ENCODE results near the gene POFUT1.
"Not testable (repeated sequence)": the region's sequence is repeated elsewhere in the genome, so short reads cannot be mapped to it uniquely, and the experiment has no call there.

DNA sequence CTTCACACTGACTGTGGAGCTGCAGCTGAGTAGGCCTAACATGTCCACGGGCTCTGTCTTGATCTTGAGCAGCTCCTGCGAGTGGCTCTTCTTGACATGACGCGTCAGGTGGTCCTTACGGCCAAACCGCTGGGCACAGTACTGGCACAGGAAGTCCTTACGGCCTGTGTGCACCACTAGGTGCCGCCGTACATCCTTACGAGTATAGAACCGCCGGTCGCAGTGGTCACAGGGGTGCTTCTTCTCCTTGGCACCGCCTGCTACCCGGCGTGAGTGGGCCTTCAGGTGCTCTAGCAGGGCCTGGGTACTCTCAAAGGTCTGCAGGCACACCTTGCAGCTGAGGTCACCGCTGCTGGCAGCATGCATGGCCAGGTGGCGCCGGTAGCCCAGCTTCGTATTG lies 10.5 kb upstream of the POFUT1 start:
- TF ChIP-seq, protein P1, sequence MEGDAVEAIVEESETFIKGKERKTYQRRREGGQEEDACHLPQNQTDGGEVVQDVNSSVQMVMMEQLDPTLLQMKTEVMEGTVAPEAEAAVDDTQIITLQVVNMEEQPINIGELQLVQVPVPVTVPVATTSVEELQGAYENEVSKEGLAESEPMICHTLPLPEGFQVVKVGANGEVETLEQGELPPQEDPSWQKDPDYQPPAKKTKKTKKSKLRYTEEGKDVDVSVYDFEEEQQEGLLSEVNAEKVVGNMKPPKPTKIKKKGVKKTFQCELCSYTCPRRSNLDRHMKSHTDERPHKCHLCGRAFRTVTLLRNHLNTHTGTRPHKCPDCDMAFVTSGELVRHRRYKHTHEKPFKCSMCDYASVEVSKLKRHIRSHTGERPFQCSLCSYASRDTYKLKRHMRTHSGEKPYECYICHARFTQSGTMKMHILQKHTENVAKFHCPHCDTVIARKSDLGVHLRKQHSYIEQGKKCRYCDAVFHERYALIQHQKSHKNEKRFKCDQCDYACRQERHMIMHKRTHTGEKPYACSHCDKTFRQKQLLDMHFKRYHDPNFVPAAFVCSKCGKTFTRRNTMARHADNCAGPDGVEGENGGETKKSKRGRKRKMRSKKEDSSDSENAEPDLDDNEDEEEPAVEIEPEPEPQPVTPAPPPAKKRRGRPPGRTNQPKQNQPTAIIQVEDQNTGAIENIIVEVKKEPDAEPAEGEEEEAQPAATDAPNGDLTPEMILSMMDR (IDR thresholded peaks at IDR 0.05) = not testable (repeated sequence)
- TF ChIP-seq POLR2A (IDR thresholded peaks at IDR 0.05) = not testable (repeated sequence)

All from uterus (tissue), 2 donors.